Fibroblast of skin of right quadriceps (primary cell): ENCODE measurements around the gene CSRP1.
"Not testable (repeated sequence)": the region's sequence is repeated elsewhere in the genome, so short reads cannot be mapped to it uniquely, and the experiment has no call there.

Source experiments
- DNase-seq: peaks from one replicate; pipeline ENCODE4 v3.0.0-alpha.2; 2013

The CSRP1 gene

GRCh38 chr1:201537891-201538611 is 31.1 kb upstream of the CSRP1 start:
- peak; percentile 62 for DNase-seq

- no peak for DNase-seq
These were observed 30.5 kb upstream of the CSRP1 start for GRCh38 chr1:201537467-201537866.

GRCh38 chr1:201537028-201537427 is 30.1 kb upstream of the CSRP1 start:
- DNase-seq, result no peak

- peak; percentile 84 for DNase-seq
These were observed 29.6 kb upstream of the CSRP1 start for GRCh38 chr1:201536558-201536957.

- DNase-seq, result no peak
These were observed 29.0 kb upstream of the CSRP1 start for GRCh38 chr1:201535919-201536245.

- peak; percentile 80 for DNase-seq
These were observed 28.4 kb upstream of the CSRP1 start for GRCh38 chr1:201535046-201535918.

- no peak for DNase-seq
These were observed 26.9 kb upstream of the CSRP1 start for GRCh38 chr1:201533836-201534235.

- DNase-seq, result no peak
These were observed 24.9 kb upstream of the CSRP1 start for GRCh38 chr1:201531551-201532425.

- DNase-seq, result peak; percentile 89
These were observed 24.0 kb upstream of the CSRP1 start for GRCh38 chr1:201530741-201531531.

- DNase-seq, result peak; percentile 67
These were observed 21.8 kb upstream of the CSRP1 start for GRCh38 chr1:201528631-201529252.

- no peak for DNase-seq
These were observed 21.0 kb upstream of the CSRP1 start for GRCh38 chr1:201527879-201528278.

- DNase-seq, result no peak
These were observed 18.4 kb upstream of the CSRP1 start for GRCh38 chr1:201525193-201525778.

GRCh38 chr1:201520046-201520575 is 13.2 kb upstream of the CSRP1 start:
- not testable (repeated sequence) for DNase-seq

GRCh38 chr1:201518071-201518470 is 11.1 kb upstream of the CSRP1 start:
- DNase-seq, result no peak

GRCh38 chr1:201517631-201518030 is 10.7 kb upstream of the CSRP1 start:
- DNase-seq, result no peak

GRCh38 chr1:201516511-201517127 is 9.7 kb upstream of the CSRP1 start:
- no peak for DNase-seq

GRCh38 chr1:201515895-201516294 is 9.0 kb upstream of the CSRP1 start:
- no peak for DNase-seq

GRCh38 chr1:201515062-201515750 is 8.3 kb upstream of the CSRP1 start:
- DNase-seq, result no peak

- no peak for DNase-seq
These were observed 7.5 kb upstream of the CSRP1 start for GRCh38 chr1:201514466-201514865.
